ENCODE results near the gene GRIN2C.

GRIN2C gene

GRCh38 chr17:74848656-74849399, 10.9 kb downstream of the GRIN2C start:
- no peak for DNase-seq (ENCODE audit: low read depth in 1 of 2, low spot score in 1 of 2)

GRCh38 chr17:74846621-74847020, 13.1 kb downstream of the GRIN2C start:
- no peak for DNase-seq (ENCODE audit: low read depth in 1 of 2, low spot score in 1 of 2)

- DNase-seq (ENCODE audit: low read depth in 1 of 2, low spot score in 1 of 2), result no peak
Measured at GRCh38 chr17:74843352-74843627, 16.4 kb downstream of the GRIN2C start.

GRCh38 chr17:74842599-74843351, 16.9 kb downstream of the GRIN2C start:
- no peak for DNase-seq (ENCODE audit: low read depth in 1 of 2, low spot score in 1 of 2)

GRCh38 chr17:74842146-74842598, 17.5 kb downstream of the GRIN2C start:
- DNase-seq (ENCODE audit: low read depth in 1 of 2, low spot score in 1 of 2), result no peak

GRCh38 chr17:74840989-74841666, 18.6 kb downstream of the GRIN2C start:
- no peak for DNase-seq (ENCODE audit: low read depth in 1 of 2, low spot score in 1 of 2)

GRCh38 chr17:74839990-74840852, 19.5 kb downstream of the GRIN2C start:
- DNase-seq (ENCODE audit: low read depth in 1 of 2, low spot score in 1 of 2), result no peak

- no peak for DNase-seq (ENCODE audit: low read depth in 1 of 2, low spot score in 1 of 2)
Measured at GRCh38 chr17:74838274-74838673, 21.4 kb downstream of the GRIN2C start.

- no peak for DNase-seq (ENCODE audit: low read depth in 1 of 2, low spot score in 1 of 2)
Measured at GRCh38 chr17:74836691-74837467, 22.8 kb downstream of the GRIN2C start.

- no peak for DNase-seq (ENCODE audit: low read depth in 1 of 2, low spot score in 1 of 2)
Measured at GRCh38 chr17:74836191-74836590, 23.5 kb downstream of the GRIN2C start.

- DNase-seq (ENCODE audit: low read depth in 1 of 2, low spot score in 1 of 2), result no peak
Measured at GRCh38 chr17:74833501-74834377, 25.9 kb downstream of the GRIN2C start.

GRCh38 chr17:74832421-74832820, 27.3 kb downstream of the GRIN2C start:
- no peak for DNase-seq (ENCODE audit: low read depth in 1 of 2, low spot score in 1 of 2)

GRCh38 chr17:74831444-74832146, 28.1 kb downstream of the GRIN2C start:
- no peak for DNase-seq (ENCODE audit: low read depth in 1 of 2, low spot score in 1 of 2)

- no peak for DNase-seq (ENCODE audit: low read depth in 1 of 2, low spot score in 1 of 2)
Measured at GRCh38 chr17:74830861-74831260, 28.8 kb downstream of the GRIN2C start.

- no peak for DNase-seq (ENCODE audit: low read depth in 1 of 2, low spot score in 1 of 2)
Measured at GRCh38 chr17:74827800-74828199, 31.9 kb downstream of the GRIN2C start.

- no peak for DNase-seq (ENCODE audit: low read depth in 1 of 2, low spot score in 1 of 2)
Measured at GRCh38 chr17:74825952-74826719, 33.5 kb downstream of the GRIN2C start.

GRCh38 chr17:74824961-74825627, 34.6 kb downstream of the GRIN2C start:
- no peak for DNase-seq (ENCODE audit: low read depth in 1 of 2, low spot score in 1 of 2)
